Muscle of back (tissue), 11 donors: Measurements from ENCODE around the gene UBE2G1. TPM values are rescaled to one million over a fixed set of nuclear protein-coding genes. Genes with fewer than 3 reads are reported as not detected.
A peak's percentile ranks its signal among the peaks of the same experiment; 100 is the strongest.

Source experiments
- DNase-seq, 3 donors: peaks; one replicate each; pipeline versions ENCODE4 v3.0.0 to v3.0.0-alpha.2; 2013
- polyA plus RNA-seq, 10 donors: library from polyadenylated mRNA; unstranded; fragments of 120-200 nt; gene quantifications; one replicate each; pipeline ENCODE4 v1.2.1, GENCODE V29; 2013; ENCODE audit not compliant: insufficient read length in 10 of 10

The UBE2G1 gene
- polyA plus RNA-seq, 10 donors, result 53.2 to 89.2 (median 67.6) TPM

GRCh38 chr17:4250887-4251286 is 115.6 kb downstream of the UBE2G1 start:
- DNase-seq, result no peak

GRCh38 chr17:4249452-4250029 is 116.9 kb downstream of the UBE2G1 start:
- no peak for DNase-seq

GRCh38 chr17:4248504-4249277 is 117.8 kb downstream of the UBE2G1 start:
- no peak for DNase-seq

GRCh38 chr17:4247971-4248388 is 118.5 kb downstream of the UBE2G1 start:
- DNase-seq, result no peak

GRCh38 chr17:4247361-4247970 is 119.0 kb downstream of the UBE2G1 start:
- DNase-seq, result no peak

- no peak for DNase-seq
Measured at GRCh38 chr17:4246674-4247073, 119.8 kb downstream of the UBE2G1 start.

GRCh38 chr17:4241535-4241934 is 124.9 kb downstream of the UBE2G1 start:
- no peak for DNase-seq

- DNase-seq, result peak in 1 of 3 donors; percentile 9
Measured at GRCh38 chr17:4236456-4236855, 130.0 kb downstream of the UBE2G1 start.

GRCh38 chr17:4235372-4236279 is 130.8 kb downstream of the UBE2G1 start:
- peak in 2 of 3 donors; percentile 40 to 49 for DNase-seq

- DNase-seq, result no peak
Measured at GRCh38 chr17:4234401-4234800, 132.1 kb downstream of the UBE2G1 start.

GRCh38 chr17:4233668-4234258 is 132.7 kb downstream of the UBE2G1 start:
- peak in 2 of 3 donors; percentile 32 to 38 for DNase-seq

- DNase-seq, result no peak
Measured at GRCh38 chr17:4232168-4232813, 134.2 kb downstream of the UBE2G1 start.

- DNase-seq, result peak; percentile 84 to 95 (median 94)
Measured at GRCh38 chr17:4229627-4230541, 136.6 kb downstream of the UBE2G1 start.

GRCh38 chr17:4221899-4222659 is 144.4 kb downstream of the UBE2G1 start:
- DNase-seq, result no peak

GRCh38 chr17:4221163-4221562 is 145.3 kb downstream of the UBE2G1 start:
- no peak for DNase-seq

GRCh38 chr17:4220655-4221054 is 145.8 kb downstream of the UBE2G1 start:
- peak in 2 of 3 donors; percentile 58 to 73 for DNase-seq
